Prostate gland (tissue), 2 donors: Measurements from ENCODE around the gene ARHGAP45.

Source experiments
- POLR2AphosphoS5 ChIP-seq: sonication (generic); formaldehyde crosslinking; IDR thresholded peaks from one replicate; pipeline ENCODE4 v1.6.1; 2017; ENCODE audit warnings: antibody characterized with exemption
- TF ChIP-seq, protein P1 (sequence below), 4 experiments: fragments of 200-600 bp in 2 of 4; fragments of 450-650 bp in 2 of 4; sonication (generic) in 2 of 4; IDR thresholded peaks; 1 replicate in 3 of 4; 2 replicates in 1 of 4; pipeline ENCODE4 v1.5.1; 2016 to 2019; ENCODE audit warnings: antibody characterized with exemption in 4 of 4, mild to moderate bottlenecking in 2 of 4, moderate library complexity in 2 of 4

DNA sequence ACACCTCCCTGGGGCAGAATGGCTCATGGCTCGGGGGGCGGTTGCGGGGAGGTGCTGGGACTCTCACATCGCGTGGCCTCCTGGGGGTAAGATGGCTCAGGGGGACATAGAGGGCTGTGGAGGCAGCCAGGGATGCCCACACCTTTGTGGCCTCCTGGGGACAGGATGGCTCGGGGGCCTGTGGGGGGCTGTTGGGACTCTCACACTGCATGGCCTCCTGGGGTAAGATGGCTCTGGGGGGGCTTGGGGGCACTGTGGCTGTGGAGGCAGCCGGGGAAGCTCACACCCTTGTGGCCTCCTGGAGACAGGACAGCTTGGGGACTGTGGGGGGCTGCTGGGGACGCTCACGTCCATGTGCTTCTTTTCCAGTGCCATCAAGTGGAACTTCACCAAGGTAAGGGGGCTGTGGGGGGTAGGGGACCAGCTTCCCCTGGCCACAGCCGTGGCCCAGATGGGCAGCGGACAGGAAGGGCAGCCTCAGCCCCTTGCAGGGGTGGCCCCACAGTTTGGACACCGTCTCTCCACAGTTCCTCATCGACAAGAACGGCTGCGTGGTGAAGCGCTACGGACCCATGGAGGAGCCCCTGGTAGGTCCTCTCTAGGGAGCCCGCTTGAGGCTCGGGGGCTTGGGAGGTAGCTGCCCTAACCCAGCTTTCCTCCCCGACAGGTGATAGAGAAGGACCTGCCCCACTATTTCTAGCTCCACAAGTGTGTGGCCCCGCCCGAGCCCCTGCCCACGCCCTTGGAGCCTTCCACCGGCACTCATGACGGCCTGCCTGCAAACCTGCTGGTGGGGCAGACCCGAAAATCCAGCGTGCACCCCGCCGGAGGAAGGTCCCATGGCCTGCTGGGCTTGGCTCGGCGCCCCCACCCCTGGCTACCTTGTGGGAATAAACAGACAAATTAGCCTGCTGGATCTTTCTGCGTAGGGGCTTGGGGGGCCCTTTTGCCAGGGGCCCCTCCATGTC lies 39.2 kb downstream of the ARHGAP45 start:
- TF ChIP-seq, protein P1, sequence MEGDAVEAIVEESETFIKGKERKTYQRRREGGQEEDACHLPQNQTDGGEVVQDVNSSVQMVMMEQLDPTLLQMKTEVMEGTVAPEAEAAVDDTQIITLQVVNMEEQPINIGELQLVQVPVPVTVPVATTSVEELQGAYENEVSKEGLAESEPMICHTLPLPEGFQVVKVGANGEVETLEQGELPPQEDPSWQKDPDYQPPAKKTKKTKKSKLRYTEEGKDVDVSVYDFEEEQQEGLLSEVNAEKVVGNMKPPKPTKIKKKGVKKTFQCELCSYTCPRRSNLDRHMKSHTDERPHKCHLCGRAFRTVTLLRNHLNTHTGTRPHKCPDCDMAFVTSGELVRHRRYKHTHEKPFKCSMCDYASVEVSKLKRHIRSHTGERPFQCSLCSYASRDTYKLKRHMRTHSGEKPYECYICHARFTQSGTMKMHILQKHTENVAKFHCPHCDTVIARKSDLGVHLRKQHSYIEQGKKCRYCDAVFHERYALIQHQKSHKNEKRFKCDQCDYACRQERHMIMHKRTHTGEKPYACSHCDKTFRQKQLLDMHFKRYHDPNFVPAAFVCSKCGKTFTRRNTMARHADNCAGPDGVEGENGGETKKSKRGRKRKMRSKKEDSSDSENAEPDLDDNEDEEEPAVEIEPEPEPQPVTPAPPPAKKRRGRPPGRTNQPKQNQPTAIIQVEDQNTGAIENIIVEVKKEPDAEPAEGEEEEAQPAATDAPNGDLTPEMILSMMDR (IDR thresholded peaks at IDR 0.05): no peak
- no peak for TF ChIP-seq POLR2AphosphoS5
